Epithelial cell of prostate (primary cell): Measurements from ENCODE around the gene ANGEL1.
A peak's percentile ranks its signal among the peaks of the same experiment; 100 is the strongest.

Experiments
- DNase-seq: peaks from one replicate; pipeline ENCODE4 v3.0.0-alpha.2; 2011; ENCODE audit warnings: low read depth, low spot score
- H3K27ac ChIP-seq: fragments of 450-650 bp; 2 replicates; pipeline ENCODE4 v1.5.1; 2017; ENCODE audit warnings: mild to moderate bottlenecking

The ANGEL1 gene, protein sequence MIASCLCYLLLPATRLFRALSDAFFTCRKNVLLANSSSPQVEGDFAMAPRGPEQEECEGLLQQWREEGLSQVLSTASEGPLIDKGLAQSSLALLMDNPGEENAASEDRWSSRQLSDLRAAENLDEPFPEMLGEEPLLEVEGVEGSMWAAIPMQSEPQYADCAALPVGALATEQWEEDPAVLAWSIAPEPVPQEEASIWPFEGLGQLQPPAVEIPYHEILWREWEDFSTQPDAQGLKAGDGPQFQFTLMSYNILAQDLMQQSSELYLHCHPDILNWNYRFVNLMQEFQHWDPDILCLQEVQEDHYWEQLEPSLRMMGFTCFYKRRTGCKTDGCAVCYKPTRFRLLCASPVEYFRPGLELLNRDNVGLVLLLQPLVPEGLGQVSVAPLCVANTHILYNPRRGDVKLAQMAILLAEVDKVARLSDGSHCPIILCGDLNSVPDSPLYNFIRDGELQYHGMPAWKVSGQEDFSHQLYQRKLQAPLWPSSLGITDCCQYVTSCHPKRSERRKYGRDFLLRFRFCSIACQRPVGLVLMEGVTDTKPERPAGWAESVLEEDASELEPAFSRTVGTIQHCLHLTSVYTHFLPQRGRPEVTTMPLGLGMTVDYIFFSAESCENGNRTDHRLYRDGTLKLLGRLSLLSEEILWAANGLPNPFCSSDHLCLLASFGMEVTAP

DNA sequence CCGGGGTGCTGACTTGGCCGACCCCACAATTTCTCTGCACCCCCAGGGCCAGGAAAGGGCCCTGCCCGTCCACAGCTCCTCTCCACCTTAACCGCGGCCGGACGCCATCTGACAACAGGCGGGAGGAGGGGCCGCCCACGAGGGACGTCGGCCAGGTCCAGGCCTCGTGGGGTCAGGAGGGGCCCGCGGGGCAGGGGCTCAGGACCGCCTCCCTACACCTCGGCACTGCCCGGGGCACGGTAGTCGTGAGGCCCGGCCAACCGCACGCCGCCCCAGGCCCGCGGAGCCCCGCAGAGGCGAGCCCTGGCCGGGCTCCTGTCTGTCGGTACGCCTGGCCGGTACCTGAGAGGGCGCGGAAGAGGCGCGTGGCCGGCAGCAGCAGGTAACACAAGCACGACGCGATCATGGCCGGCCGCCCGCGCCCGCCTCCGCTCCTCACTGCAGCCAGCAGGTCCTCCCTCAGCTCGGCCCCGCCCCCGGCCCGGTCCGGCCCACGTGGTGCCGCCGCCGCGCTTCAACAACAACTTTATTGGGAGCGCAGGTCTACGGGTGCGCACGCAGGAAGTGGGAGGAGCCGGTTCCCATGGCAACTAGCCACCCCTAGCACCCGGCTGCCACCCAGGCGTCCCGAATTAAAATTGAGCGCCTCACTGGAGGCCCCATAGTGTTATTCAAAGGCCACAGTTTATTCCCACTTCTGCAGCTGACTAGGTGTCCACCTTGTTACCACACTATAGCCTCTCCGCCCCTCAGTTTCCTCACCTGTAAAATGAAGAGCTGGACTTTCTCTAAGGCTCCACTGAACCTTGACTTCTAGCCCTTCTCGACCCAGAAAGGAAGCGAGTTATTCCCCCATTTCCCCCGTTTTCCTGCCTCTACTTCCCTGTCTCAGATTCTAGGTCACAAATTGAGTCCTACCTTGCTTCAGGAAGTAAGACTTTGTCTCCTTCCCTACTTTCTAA lies at the start of gene ANGEL1:
ANGEL1 (minus strand) TSS at position 461 of the 962 bp plus-strand sequence; CDS start at position 406, 55 bp downstream.
- peak; percentile 80 for DNase-seq
- peak within 1 kb of the TSS; percentile 58 for H3K27ac ChIP-seq

DNA sequence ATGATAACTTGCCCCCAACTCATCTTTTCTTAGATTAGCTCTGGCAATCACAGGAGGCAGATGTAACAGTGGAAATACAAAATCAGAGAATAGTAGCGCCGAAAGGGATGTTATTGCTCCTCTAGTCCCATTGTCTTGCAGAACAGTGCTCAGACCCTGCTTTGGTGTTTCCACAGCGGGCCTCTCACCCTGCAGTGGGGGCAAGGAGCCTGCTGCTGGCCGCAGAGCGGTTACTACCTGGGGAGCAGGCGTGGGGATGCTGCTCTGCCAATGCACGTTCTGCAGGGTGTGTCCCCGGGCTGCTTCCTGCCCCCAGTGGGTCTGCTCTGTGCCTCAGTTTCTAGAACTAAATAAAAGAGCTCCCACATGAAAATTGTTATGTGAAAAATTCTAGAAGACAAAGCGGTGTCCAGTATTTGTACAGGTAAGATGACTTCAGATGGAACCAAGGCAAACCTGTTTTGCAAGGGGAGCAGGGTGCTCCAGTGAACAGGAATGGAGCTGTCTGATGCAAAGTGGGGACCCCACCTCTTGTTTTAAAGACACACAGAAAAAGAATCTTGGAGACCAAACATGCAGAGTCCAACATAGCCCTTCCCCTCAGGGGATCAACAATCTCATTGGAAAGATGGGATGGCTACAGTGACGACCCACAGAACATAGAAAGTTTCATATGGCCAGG lies 49.0 kb upstream of the ANGEL1 start:
- no peak overlapping the region for H3K27ac ChIP-seq
- no peak for DNase-seq

DNA sequence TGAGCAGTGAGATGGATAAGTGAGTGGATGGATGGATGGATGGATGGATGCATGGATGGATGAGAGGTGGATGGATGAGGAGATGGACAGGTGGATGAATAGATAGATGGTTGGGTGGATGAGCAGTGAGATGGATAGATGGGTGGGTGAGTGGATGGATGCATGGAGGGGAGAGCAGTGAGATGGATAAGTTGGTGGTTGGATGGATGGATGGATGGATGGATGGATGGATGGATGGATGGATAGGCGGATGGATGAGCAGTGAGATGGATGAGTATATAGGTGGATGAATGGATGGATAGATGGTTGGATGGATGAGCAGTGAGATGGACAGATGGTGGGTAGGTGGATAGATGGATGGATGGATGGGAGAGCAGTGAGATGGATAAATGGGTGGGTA lies 44.1 kb upstream of the ANGEL1 start:
- DNase-seq = no peak
- H3K27ac ChIP-seq = no peak overlapping the region

DNA sequence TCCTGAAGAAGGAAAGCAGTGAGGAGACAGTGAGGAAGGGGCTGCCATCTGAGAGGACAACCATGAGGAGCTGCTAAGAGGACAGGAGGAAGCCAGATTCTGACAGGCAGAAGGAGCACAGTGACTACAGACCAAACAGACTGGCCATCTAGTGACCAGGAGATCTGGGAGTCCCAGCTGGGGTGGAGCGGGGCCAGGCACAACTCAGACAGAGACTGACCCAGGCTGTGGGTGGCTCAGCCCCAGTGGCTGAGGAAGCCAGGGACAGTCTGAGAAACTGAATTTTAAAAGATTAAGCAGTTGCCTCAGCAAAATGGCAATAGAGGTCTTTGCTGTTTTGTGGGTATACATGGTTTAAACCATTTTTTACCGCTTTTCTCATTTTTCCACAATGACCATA lies 42.4 kb upstream of the ANGEL1 start:
- no peak for DNase-seq
- H3K27ac ChIP-seq = no peak overlapping the region

DNA sequence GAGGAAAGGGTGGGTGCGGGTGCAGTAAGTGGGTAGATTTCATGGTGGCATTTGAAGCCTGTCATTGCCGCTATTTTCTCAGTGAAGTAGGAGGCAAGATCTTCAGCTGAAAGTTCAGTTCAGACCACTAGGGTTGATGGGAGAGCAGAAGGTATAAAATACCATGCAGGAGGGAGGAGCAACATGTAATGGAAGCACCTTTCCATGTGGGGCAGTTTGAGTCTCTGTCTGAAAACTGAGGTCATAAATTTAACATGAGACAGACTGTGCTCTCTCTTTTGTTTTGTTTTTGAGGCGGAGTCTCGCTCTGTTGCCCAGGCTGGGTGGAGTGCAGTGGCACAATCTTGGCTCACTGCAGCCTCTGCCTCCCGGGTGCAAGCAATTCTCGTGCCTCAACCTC lies 36.2 kb upstream of the ANGEL1 start:
- DNase-seq = no peak
- H3K27ac ChIP-seq = no peak overlapping the region

DNA sequence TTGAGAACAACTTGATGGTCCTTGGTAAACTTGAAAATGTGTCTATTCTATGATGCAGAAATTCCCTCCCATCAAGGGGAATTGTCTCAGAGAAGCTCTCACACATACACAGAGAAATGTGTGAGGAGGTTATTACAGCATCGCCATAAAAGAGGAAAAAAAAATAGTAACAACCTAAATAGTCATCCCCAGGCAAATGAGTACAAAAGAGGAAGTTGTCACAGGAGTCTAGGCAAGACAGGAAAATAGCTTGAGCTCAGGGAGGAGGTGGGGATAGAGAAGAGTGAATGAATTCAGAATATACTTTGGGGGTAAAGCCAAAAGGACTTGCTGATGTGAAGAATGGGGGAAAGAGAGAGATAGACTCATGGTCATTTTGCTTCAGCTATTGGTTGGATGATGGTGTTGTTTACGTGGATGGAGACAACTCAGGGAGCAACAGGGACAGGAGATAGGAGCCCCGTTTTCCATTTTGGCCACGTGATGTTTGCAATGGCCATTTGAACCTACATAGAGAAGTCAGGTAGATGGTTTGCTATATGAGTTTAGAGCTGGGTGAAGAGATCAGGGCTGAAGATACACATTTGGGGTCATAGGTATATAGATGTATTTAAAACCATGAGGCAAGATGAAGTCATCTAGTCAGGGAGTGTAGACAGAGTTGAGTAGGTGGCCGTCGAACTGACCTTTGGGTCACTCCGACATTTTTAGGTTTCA lies 33.8 kb upstream of the ANGEL1 start:
- no peak overlapping the region for H3K27ac ChIP-seq
- DNase-seq = no peak

DNA sequence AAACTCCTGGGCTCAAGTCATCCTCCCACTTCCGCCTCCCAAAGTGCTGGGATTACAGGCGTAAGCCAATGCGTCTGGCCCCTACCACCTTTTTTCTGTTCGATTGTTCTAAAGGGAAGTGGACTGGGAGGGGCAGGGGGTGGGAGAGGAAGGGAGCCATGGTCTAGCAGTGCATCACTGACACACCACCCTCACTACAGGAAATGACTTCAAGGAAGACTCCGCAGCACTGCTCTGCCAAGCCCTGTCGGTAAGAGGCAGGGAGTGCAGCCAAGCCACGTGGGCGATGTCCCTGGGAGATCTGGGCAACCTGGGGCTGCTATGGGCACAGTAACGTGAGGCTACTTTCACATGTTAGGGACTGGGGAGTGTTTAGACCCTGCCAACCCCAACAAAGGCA lies 31.5 kb upstream of the ANGEL1 start:
- H3K27ac ChIP-seq = no peak overlapping the region
- DNase-seq = no peak

DNA sequence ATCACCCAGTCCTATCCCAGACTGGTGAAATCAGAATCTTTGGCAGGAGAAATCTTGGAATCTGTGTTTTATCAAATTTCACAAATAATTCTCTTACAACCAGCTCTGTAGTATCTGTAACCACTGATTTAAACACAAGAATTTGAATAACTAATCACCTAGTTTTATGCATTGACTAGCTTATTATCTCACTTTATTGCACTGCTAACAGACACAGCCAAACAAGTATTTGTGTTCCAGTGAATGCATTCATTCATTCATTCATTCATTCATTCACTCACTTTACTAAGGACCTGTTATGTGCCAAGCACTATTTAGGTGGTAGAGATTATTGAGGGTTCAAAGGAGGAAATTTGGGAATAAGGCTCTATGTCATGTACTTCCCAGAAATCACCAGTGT lies 29.7 kb upstream of the ANGEL1 start:
- no peak overlapping the region for H3K27ac ChIP-seq
- no peak for DNase-seq

DNA sequence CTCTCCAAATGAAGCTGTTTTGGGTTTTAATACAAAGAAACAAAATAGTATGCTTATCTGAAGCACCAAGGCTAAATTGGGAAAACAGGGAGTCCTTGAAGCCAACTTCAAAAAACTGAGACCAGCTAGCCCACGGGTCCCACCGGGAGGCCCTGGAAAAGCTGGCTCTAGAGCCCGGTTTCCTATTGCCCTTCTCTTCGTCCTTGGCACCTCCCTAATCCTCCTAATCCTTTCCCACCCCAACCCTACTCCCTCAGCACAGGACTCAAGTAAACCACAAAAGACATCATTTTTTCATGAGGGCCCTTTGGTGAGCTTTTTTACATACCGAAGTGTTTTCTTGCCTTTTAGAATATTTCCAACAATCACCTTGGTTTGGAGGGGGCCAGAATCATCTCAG lies 24.8 kb upstream of the ANGEL1 start:
- no peak for DNase-seq
- H3K27ac ChIP-seq = no peak overlapping the region

DNA sequence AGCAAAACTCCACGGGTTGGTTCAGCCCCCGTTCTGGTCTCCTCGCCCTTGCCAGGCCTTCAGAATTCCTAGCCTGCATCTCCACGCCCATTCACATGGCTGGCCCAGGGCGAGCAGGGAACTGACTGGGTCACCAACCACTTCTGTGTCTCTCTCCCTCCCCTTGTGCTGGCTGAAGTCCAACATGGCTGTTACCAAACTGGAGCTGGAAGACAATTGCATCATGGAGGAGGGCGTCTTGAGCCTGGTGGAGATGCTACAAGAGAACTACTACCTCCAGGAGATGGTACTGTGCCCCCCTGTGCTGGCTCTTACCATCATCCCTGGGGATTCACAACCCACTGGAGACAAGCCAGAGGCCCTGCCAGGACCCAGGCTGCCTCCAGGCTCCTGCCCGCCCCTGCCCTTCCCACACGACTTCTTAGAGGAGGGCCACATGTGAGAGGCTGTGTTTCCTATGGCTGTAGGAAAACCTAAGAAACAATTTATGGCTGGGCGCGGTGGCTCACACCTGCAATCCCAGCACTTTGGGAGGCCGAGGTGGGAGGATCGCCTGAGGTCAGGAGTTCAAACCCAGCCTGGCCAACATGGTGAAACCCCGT lies 23.4 kb upstream of the ANGEL1 start:
- DNase-seq = no peak
- H3K27ac ChIP-seq = no peak overlapping the region

DNA sequence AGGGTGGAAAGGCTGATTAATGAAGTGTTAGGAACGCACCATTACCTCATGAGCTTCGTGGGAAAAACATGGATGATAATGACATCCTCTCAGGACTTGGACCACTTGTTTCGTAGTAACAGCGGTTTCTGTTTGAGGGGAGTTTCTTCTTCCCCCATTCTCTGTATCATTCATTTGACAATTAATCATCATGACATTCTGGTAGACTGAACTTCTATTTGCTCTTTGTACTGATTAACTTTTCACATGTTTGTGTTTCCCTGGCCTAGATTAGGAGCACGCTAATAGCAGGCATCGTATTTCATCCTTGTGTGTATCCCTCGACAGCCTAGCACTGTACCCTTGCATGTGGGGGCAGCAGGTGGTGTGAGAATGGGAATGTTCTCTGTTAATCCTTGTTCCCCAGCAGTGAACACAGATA lies 21.6 kb upstream of the ANGEL1 start:
- no peak for DNase-seq
- no peak overlapping the region for H3K27ac ChIP-seq

DNA sequence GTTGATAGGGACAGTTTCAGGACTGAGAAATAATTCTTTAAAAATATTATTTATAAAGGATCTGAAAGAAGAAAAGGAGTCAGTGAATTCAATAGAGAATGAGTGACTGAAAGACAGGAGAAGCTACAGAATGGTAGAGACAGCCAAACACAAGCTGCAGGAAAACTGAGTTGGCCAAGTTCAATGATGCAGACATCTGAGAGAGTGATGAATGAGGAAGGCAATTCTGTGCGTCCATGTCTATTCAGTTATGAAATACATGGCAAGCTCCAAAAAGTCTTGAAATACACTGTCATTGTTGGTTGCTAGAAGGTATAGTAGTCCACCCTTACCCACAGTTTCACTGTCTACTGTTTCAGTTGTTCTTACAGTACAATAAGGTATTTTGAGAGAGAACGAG lies 20.3 kb upstream of the ANGEL1 start:
- DNase-seq = no peak
- no peak overlapping the region for H3K27ac ChIP-seq

DNA sequence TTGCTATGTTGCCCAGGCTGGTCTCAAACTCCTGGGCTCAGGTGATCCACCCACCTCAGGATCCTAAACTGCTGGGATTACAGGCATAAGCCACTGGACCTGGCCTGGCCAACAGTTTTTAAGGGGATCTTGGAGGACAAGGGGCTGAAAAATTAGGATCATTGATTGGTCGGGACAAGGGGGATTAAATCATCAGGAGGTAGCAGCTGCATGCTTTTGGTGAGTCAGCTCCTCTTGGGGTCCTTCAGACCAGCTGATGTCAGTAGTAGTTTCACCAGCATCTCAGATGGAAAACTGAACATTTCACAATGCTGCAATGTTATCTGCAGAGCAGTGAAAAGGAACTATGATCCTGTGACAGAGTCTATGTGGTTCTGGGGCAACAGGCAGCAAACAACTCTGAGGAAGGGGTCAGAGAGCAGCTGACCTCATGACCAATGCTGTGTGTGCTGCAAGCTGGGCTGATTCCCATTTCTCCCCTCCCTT lies 19.9 kb upstream of the ANGEL1 start:
- no peak for DNase-seq
- H3K27ac ChIP-seq = no peak overlapping the region

DNA sequence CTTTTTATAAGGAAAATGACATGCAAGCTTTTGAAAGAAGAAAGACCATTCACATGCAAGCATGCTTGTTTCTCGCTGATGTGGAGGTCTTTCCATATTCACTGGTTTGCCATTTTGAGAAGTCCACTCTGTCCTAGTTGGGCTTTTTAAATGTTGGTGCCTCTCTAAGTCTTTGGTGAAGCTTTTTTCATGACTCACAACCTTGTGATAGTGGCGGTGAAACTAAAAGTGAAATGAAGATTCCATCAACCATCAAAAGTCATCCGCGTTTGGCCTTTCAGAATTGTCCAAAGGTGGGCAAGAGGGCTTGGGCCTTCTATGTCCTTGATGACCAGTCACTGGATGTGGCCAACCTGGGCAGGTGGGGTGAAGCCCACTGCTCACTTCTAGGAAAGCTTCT lies 17.9 kb upstream of the ANGEL1 start:
- DNase-seq = no peak
- no peak overlapping the region for H3K27ac ChIP-seq

DNA sequence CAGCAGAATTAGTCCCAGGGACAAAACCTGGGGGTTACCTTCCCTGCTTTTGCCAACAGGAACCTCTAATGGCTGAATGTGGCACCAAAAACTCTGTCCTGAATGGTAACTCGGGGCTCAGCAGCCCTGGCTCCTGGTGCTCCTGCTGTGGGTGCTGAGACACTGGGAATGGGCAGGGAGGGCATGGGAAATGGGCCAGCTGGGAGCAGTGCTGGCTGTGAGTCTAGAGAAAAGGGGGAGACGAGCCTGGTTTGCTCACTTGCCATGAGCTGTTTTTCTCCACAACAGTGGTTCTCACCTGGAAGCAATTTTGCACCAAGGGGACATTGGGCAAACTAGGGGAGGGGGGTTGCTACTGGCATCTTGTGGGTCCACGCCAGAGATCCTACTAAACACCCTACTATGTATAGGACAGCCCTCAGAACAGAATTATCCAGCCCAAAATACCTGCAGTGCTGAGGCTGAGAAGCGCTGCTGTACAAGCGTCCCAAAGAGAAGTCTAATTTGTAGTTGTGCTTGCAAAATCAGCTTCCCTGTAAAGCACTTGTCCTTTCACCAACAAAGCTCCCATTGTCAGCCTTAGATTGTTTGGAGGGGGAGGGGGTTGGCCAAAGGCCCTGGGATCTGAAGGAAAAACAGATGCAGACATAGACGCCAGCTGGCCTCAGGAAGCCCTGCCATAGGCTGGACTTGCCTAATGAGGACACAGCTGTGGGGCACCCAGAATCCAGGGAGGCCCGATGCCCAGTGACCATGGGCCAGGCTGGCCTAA lies 17.2 kb upstream of the ANGEL1 start:
- no peak overlapping the region for H3K27ac ChIP-seq
- no peak for DNase-seq

DNA sequence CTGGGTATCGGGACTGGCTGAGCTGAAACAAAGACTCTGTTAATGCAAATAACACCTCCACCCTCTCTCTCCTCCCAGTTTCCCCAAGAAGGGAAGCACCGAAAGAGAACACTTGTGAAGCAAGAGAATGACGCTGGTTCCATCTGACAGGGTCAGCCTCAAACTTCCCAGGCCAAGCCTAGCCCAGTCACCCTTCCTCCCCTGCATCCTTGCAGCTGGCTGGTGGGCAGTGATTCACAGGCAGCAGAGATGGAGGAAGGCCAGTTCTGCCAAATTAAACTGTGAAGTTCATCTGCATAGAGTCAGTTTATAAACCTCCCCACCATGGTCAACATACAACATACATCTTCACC lies 16.3 kb upstream of the ANGEL1 start:
- no peak for DNase-seq
- no peak overlapping the region for H3K27ac ChIP-seq

DNA sequence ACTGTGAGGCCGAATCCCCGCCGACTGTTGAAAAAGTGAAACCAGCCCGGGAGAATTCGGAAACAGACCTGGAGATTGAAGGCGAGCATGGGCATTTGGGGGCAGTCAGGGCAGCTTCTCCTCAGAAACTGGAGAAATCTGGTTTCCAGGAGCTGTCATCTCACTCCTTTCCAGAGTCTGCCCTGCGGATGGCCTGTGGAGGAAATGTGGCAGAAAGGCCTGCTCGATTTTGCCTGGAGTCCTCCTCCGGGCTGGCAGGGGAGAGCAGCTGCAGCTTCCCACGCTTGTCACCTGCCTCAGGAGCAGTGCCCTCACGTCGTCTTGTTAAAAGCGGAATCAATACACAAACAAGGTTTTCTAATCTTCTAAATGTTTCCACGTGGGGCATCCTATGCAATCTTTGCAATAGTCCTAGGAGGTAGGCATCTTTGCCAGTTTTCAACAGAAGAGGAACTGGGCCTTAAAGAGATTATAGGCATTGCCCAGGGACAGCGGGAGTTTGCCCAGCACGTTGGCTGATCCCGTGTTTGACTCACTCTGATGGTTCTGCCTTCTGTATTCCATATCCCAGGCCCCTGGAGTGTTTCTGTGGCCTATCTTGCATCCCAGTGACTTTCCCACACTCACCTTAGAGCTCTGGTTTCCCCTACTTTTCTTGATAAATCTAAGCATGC lies 15.8 kb upstream of the ANGEL1 start:
- DNase-seq = no peak
- no peak overlapping the region for H3K27ac ChIP-seq
